Islet of Langerhans (tissue), 1 donor: ENCODE measurements around the gene EFCAB9.
"Not testable (repeated sequence)": the region's sequence is repeated elsewhere in the genome, so short reads cannot be mapped to it uniquely, and the experiment has no call there.

Experiments used
- FAIRE-seq: peaks from one replicate; lab custom pipeline; 2011; peaks lifted over from hg19 to GRCh38; lab: Jason Lieb, UNC

Gene EFCAB9

DNA sequence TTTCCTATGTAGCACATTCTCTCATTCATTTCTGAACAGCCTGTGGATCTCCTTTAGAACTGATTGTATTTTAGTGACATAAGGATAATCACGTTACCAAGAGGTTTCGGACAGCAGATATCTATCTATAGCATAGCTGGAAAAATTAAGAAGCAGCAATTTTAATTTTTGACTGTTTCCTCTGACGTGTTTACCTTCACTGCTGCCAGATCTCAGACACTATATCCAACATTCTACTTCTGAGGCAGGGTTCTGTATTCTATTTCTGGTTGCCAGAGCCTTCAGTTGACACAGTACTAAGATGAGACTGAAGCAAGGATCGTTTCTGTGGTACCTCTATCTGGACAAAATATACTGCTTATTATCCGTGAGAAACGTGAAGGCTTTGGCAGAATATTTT lies at the start of gene EFCAB9:
Gene EFCAB9 (plus strand): TSS at position 301 of the 400 bp plus-strand sequence. CDS start 1 bp downstream, at position 302.
- no peak for FAIRE-seq

DNA sequence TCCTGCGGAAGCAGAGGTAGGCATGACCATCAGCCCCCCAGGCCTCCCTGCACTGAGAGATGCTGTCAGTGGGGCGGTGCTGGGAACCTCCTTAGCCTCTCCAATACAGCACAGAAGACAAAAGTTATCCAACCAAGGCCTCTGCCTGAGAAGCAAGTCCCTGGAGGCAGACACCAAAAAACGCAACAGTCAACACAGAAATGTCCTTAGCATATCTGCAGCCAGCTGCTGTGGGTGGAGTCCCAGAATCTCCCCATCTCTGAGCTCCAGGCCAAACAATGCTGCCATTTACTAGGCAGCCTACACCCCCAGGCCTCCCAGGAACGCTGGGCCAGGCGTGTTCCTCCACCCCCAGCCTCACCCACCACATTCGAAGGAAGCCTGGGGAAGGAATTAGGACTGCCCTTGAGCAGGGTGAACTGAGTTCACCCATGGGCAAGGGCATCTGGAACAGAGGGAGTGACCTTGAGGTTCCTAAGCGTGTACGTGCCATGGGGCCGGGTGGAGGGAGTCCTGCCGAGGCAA lies 49.6 kb upstream of the EFCAB9 start:
- no peak for FAIRE-seq

DNA sequence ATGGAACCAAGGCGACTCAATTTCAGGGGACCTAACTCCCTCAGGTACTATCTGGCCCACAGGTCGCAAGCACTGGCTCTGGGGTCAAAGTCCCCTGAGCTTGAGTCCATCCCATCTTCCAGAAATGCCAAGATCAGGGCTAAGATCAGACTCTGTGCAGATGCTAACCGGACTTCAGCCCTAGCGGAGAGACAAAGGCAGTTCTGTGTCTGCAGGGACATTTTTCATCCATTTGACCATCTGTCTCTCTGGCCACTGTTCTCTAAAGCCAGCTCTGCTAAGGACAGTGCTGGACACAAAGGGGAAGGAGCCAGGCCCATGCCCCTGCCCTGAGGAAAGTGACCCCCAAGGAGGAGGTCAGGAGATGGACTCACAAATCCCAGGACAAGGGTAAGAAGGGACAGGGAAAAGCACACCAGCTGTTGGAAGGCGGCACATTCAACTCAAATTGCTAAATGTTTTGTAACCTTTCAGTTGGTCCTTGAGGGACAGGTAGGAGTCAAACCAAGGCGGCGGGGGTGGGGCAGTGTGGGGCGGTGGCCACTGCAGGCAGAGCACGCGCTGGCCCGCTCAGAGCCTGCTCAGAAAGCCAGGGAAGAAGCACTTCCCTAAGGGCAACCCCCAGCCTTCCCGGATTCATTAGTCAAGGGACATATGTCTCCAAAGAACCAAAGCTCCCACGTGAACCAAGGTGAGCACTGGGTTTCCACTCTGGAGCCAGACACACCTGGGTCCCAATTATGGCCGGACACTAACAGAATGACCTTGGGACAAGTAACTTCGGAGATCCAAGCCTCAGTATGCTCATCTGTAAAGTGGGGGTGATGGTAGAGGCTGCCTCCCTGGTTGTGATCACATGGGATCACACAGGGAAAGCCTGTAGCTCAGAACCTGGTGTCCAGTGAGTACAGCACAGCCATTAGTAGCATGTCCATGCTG lies 48.8 kb upstream of the EFCAB9 start:
- no peak for FAIRE-seq

DNA sequence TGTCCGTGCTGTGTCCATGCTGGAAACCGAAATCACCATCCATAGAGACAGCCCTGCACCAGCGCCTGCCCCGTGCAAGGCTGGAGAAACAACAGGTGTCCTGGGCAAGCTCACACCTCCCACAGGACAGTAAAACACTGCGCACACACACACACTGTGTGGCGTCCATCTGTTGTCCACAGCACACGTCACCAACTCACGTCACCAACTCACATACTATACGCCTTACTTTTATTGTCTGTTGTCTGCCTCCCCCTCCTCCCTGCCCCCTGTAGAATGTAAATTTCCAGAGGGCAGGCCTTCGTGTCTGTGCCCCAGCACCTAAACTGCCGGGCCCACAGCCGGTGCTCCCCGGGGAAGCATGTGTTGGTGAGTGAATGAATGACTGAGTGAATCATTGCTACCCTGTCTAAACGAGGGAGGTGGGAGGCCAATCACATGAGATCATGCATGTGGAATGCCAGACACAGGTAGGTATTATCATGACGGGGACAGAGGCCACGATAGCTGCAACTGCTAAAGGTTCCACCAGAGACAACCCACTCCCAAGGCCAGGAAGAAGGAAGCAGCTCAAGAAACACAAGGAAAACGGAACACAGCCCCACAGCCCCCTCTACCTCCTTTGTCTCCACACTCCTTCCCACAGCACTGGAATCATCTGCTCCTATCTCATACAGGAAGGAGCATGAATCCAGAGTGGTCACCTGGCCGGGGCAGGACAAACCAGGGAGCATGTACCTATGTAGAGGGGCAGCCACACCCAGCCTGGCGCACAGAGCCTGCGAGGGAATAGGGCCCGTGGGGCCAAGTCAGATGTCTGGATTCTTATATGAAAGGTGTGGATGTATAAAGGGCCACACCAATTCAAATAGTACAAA lies 47.9 kb upstream of the EFCAB9 start:
- FAIRE-seq: no peak

DNA sequence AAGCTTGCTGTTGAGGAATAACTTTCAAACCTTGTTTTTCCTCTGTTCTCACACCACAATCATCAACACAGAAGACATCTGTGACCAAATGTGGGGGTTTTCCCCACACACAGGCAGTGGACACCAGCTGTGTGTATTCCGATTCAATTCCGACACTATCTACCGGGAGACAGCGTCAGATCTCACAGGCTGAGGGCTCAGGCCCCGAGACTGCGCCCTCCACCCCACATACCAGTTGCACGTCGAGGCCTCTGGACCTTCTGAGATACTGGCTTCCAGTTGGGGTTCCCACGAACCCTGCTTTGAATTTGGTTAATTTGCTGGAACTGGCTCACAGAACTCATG lies 47.3 kb upstream of the EFCAB9 start:
- no peak for FAIRE-seq

DNA sequence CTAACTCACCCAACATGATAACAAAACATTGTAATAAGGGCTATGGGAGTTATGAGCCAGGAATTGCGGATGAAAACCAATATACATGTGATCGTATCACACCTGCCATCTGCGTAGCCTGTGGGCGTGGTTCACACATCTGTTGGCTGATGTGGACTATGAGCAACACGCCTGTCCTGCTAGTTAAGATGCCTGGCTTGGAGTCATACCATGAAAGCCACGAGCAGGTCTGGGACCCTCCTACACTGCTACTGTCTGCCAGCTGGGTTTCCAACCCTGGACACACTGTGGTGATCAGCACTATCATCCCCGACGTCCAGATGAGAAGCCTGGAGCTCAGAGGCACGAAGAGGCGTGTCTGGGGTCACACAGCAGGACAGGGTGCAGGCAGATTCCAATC lies 46.1 kb upstream of the EFCAB9 start:
- no peak for FAIRE-seq

DNA sequence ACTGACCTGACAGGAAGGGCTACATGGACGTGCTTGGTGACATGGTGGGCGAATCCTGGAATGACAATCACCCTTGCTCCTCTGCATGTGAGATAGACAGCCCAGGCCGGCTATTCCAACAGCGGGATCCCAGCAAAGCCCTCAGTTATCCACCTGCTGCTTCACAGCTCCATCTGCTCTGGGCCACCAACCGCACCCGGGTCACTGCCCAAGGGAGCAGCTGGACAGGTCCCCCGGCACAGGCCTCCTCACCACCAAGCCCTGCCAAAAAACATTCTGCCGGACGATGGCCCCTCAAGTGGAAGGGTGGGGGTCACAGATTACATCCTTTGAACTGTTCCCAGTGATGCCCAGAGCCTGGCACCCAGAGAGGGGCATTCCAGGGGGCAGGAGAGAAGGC lies 45.6 kb upstream of the EFCAB9 start:
- FAIRE-seq: no peak

DNA sequence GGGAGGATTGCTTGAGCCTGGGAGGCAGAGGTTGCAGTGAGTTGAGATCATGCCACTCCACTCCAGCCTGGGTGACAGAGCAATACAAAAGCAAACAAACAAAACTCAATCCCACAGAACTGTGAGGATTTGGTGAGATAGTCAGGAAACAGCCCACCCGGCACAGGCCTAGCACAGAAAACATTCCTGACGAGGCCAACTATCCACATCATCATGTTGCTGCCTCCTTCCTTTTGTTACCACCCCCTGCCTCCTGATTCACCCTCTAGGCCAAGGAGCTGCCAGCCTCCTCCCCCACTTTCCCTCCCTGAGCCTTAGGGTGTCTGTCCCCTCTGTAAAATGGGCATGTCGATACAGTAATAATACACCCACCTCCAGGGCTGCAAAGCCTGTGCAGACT lies 44.9 kb upstream of the EFCAB9 start:
- FAIRE-seq: no peak

DNA sequence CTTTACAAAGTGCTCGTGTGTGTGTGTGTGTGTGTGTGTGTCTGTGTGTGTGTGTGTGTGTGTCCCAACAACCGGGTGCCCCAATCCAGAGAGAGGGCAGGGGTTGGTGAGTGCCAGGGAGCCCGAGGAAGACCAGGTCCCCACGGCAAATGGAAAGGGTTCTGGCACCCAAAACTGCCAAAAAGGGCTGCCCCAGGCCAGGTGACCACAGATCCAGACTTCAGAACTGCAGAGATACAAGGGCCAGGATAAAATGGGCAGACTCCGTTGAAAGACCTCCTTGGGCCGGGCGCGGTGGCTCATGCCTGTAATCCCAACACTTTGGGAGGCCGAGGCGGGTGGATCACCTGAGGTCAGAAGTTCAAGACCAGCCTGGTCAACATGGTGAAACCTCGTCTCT lies 44.5 kb upstream of the EFCAB9 start:
- not testable (repeated sequence) for FAIRE-seq

DNA sequence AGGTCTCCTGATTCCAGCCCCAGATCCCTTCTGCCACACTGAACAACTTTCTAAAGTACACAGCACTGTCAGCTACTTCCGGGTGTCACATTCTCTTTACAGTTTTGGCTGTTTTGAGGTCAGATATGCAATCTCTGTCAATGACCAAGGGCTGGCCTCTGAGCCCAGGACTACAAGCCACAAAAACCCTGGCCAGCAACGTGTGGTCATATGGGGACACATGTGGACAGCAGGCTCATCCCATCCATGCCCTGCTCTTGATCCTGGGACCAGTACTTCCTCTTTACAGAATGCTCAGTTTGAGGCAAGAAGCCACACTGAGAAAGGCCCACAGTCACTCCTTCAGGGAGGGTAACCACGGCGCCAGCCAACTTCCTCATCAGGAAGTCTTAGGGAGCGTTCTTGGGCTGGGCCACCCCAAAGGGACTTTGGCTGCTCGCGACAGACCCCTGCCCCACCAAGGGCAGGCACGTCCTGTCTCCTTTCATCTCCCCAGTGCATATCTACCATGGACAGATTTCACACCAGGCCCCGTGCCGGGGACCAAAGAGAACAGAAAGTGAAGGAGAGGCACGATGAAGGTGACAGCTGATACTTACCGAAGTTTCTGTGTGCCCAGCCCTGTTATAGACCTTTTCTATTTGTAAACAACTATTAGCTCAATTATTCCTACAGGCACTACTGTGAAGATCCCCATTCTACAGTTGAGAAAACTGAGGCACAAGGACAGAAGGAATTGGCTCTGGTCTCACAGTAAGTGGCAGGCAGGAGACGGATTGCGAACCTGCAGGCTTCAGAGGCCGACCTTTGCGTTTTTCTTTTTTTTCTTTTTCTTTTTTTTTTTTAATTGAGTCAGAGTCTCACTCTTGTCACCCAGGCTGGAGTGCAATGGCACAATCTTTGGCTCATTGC lies 43.2 kb upstream of the EFCAB9 start:
- FAIRE-seq: no peak

DNA sequence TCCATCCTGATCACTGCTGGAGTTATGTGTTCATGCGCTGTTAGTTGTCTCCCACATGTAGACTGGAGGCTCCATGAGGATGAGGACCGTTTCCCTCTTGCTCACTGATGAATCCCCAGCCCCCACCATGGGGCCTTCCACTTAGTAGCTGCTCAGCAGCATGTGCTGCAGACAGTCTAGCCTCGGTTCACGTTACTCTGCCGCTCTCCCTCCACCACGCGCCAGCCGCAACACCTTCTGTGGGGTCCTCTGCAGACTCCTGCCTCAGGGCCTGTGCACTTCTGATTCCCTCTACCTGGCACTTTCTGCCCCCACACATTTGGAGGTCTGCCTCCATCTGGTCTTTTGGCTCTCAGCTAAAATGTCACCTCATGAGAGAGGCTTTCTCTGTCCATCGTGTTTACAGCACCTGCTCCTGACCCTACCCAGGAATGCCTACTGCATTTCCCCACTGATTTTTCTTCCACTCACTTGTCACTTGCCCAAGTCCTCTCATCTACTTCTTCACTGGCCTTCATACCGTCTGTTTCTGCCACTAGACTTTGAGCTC lies 42.2 kb upstream of the EFCAB9 start:
- no peak for FAIRE-seq

DNA sequence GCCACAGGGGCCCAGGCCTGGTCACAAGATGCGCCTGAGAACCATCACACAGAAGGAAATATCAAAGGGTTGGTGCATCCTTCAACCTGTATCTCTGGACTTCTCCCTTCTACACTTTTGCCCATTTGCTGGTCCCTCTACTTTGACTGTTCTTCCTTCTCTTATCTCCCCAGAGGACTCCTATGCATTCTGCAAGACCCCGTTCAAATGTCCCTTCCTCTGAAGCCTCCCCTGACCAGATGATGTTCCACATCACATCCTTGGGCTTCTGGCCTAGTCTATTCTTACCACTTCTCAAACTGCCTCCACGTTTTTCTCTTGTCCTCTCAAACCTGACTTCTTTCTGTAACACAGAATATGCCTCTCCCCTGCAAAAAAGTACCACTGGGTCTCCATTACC lies 40.3 kb upstream of the EFCAB9 start:
- FAIRE-seq: no peak

DNA sequence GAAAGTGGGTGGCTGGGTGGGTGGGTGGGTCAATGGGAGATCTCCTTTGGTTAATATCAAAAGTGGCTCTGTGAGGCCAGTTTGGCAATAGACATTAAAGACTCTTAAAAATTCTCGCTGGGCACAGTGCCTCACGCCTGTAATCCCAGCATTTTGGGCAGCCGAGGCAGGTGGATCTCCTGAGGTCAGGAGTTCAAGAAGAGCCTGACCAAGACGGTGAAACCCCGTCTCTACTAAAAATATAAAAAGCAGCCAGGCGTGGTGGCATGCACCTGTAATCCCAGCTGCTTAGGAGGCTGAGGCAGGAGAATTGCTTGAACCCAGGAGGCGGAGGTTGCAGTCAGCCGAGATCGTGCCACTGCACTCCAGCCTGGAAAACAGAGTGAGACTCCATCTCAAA lies 38.9 kb upstream of the EFCAB9 start:
- not testable (repeated sequence) for FAIRE-seq

DNA sequence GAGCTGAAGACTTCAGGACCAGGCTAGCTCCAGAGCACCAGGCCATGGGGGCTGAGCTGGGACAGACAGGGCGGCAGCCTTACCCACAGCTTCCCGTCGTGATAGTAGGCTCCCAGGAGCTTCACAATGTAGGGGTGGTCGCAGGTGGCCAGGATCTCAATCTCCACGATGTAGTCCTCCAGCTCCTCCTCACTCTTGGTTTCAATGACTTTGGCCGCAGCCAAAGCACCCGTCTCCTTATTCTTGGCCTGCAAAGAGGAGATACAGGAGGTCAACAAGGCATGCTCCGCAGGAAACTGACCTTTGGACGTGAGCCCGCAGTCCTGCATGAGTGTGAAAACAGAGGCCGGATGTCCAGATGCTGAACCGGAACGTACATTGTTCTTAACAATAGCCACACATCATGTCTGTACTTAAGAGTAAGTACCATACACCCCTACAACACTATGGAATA lies 37.4 kb upstream of the EFCAB9 start:
- no peak for FAIRE-seq

DNA sequence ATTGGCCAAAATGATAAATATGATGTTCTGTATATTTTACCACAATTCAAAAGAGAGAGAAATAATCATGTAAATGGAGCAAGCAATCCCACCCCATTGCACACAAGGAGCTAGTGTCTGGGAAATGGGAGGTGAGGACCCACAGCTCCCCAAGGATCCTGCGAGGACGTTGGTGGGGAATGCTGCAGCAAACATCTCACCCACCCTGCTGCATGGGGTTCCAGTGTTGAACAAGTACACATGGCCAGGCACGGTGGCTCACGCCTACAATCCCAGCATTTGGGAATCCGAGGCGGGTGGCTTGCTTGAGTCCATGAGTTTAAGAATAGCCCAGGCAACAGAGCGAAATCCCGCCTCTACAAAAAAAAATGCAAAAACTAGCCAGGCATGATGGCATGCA lies 35.0 kb upstream of the EFCAB9 start:
- no peak for FAIRE-seq

DNA sequence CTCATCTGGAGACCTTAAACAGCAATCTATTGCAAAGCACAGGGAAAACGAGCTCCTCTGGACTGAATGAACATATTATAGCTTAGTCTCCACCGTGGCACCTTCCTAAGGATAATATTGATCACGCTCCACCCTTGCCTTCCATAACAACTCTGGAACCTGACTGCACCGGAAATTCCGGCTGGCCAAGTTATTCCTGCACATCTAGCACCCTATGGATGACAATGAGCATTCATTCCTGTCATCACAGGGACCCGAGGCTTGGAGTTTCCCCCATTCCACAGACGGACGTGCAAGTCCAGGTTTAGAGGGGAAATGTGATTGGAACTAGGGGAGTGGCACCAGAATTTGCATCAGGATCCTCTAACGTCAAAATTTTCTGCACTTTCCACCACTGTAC lies 33.5 kb upstream of the EFCAB9 start:
- no peak for FAIRE-seq

DNA sequence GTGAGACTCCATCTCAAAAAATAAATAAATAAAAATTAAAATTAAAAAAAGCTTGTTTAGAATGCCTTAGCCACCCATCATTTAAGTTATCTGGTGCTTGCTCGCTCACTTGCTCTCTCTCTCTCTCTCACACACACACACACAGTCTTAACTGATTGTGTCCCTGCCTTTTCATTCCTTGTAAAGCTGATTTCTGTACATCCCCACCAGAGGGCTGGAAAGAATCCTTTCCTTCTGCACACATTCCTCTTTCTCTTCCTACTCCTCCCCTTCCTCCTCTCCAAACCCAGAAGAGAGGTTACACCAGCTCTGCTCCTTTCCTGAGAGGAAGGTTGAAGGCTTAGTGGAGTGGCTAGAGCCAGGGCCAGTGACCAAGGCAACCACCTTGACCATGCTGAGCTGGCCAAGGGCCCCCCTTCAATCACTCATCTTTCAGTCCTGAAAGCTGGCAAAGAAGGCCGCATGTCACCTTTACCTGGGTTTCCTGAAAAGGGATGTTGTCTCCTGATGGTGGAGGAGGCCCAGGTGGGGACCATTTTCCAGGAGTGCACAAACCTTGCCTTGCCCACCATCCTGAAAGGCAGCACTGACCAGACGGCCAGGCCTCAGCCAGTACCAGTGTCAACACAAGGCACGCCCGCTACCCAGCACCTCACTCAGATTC lies 31.5 kb upstream of the EFCAB9 start:
- no peak for FAIRE-seq

DNA sequence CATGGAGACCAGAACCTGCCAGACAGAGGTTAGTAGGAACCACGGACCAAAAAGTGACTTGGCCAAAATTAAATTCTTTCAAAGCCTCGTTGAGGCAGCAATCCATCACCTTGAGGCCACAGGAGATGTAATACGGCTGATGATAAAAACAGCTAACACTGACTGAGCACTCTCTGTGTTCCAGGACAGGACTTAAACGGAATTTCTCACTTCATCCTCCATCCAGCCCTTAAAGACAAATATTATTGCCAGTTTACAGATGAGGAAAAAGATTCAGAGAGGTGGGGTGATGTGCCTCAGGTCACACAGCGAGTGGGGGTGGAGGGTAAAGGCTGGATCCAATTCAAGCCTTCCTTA lies 31.0 kb upstream of the EFCAB9 start:
- FAIRE-seq: no peak

DNA sequence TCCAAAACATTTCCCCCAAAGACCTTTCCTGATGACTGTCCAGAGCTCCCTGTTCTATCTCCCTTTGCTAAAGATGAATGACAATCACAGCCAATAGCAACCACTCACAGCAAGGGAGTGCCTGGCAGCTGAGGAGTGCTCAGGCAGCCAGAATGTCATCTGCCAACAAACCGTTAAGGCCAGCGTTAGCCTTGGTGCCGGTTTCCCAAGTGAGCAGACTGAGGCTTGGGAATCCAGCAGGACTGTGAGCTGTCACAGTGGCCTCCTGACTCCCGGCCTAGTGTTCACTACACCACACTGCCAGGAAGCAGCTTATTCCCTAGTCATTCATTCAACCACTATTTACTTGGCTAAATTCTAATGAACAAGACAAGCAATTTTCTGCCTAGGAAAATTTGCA lies 30.6 kb upstream of the EFCAB9 start:
- no peak for FAIRE-seq

DNA sequence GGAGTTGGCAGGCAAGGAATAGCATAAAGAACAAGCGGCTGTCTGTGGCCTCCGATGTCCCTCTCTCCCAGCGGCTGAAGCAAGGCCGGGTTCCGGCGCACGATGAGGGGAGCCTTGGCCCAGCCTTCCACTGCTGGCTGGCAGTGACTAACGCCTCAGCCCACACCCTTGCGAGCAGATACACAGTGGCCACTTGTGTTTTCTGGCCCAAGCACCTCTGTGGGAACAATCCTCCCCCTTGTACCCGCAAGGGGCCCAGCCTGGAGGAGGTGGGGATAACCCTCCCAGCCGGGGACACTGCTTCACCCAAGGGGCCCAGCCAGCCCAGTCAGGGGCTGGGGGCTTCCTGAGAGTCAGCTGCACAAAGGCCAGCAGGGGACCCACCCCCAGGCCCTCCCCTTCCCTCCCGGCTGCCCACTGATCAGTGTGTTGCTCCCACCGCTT lies 29.2 kb upstream of the EFCAB9 start:
- no peak for FAIRE-seq

DNA sequence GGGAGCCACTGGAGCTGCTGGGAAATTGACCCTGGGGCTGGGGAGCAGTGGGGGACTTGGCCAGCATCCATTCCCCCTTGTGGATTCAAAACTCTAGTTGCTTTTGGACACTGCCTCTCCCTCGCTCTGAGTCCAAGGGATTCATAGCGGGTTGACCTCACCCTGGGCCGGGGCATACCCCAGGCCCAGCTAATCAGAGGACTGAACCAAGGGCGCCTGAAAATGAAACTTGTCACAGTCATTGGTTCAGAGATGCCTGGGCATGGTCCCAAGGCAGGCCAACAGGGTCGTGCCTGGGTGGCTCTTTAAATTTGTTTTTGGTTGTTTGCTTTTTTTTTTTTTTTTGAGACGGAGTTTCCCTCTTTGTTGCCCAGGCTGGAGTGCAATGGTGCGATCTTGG lies 28.5 kb upstream of the EFCAB9 start:
- FAIRE-seq: no peak
